Measurements from ENCODE around the gene MRPS18A.
A peak's percentile ranks its signal among the peaks of the same experiment; 100 is the strongest.

Gene MRPS18A

GRCh38 chr6:43681303-43681702, 6.3 kb downstream of the MRPS18A start:
- peaks cover 39 to 50% of the 10 kb centered on the region in 2 donors for H3K4me1 ChIP-seq (ENCODE audit: control insufficient read depth in 1 of 2, insufficient read depth in 2 of 2, low read length in 2 of 2)

GRCh38 chr6:43680308-43681200, 7.0 kb downstream of the MRPS18A start:
- H3K36me3 ChIP-seq (ENCODE audit: control insufficient read depth in 1 of 2, insufficient read depth in 2 of 2, low read length in 2 of 2), result peaks cover 31 to 58% of the 10 kb centered on the region in 2 donors

More at GRCh38 chr6:43681303-43681702, 6.3 kb downstream of the MRPS18A start:
- Histone ChIP-seq H3K27ac (ENCODE audit: low read depth, low read length) (no peak overlapping the region), H3K27me3 (ENCODE audit: control insufficient read depth in 1 of 2, insufficient read depth in 2 of 2, low read length in 2 of 2) (no peaks in the 10 kb centered on the region), H3K9me3 (ENCODE audit: control insufficient read depth in 1 of 2, low read length in 2 of 2) (no peaks in the 10 kb centered on the region), H3K9ac (ENCODE audit: low read depth in 1 of 2, low read length in 2 of 2) (no peak overlapping the region), H3K36me3 (ENCODE audit: control insufficient read depth in 1 of 2, insufficient read depth in 2 of 2, low read length in 2 of 2) (peaks cover 26 to 51% of the 10 kb centered on the region in 2 donors), H3K4me3 (ENCODE audit: low read depth in 1 of 2, low read length in 2 of 2) (peak overlapping the region in 1 of 2 donors; percentile 19)

GRCh38 chr6:43679057-43679456, 8.5 kb downstream of the MRPS18A start:
- Histone ChIP-seq H3K27ac (ENCODE audit: low read depth, low read length) (no peak overlapping the region), H3K4me1 (ENCODE audit: control insufficient read depth in 1 of 2, insufficient read depth in 2 of 2, low read length in 2 of 2) (peaks cover 25 to 32% of the 10 kb centered on the region in 2 donors), H3K9me3 (ENCODE audit: control insufficient read depth in 1 of 2, low read length in 2 of 2) (no peaks in the 10 kb centered on the region), H3K27me3 (ENCODE audit: control insufficient read depth in 1 of 2, insufficient read depth in 2 of 2, low read length in 2 of 2) (no peaks in the 10 kb centered on the region), H3K4me3 (ENCODE audit: low read depth in 1 of 2, low read length in 2 of 2) (no peak overlapping the region), H3K36me3 (ENCODE audit: control insufficient read depth in 1 of 2, insufficient read depth in 2 of 2, low read length in 2 of 2) (peaks cover 45 to 70% of the 10 kb centered on the region in 2 donors), H3K9ac (ENCODE audit: low read depth in 1 of 2, low read length in 2 of 2) (no peak overlapping the region)

More at GRCh38 chr6:43680308-43681200, 7.0 kb downstream of the MRPS18A start:
- Histone ChIP-seq H3K27me3 (ENCODE audit: control insufficient read depth in 1 of 2, insufficient read depth in 2 of 2, low read length in 2 of 2) (no peaks in the 10 kb centered on the region), H3K4me1 (ENCODE audit: control insufficient read depth in 1 of 2, insufficient read depth in 2 of 2, low read length in 2 of 2) (peaks cover 34 to 45% of the 10 kb centered on the region in 2 donors), H3K9ac (ENCODE audit: low read depth in 1 of 2, low read length in 2 of 2) (no peak overlapping the region), H3K9me3 (ENCODE audit: control insufficient read depth in 1 of 2, low read length in 2 of 2) (no peaks in the 10 kb centered on the region), H3K4me3 (ENCODE audit: low read depth in 1 of 2, low read length in 2 of 2) (no peak overlapping the region), H3K27ac (ENCODE audit: low read depth, low read length) (no peak overlapping the region)

GRCh38 chr6:43678341-43678740, 9.2 kb downstream of the MRPS18A start:
- no peak overlapping the region for H3K9ac ChIP-seq (ENCODE audit: low read depth in 1 of 2, low read length in 2 of 2)
- no peak overlapping the region for H3K4me3 ChIP-seq (ENCODE audit: low read depth in 1 of 2, low read length in 2 of 2)
- H3K27ac ChIP-seq (ENCODE audit: low read depth, low read length), result no peak overlapping the region
- H3K4me1 ChIP-seq (ENCODE audit: control insufficient read depth in 1 of 2, insufficient read depth in 2 of 2, low read length in 2 of 2), result peaks cover 20 to 26% of the 10 kb centered on the region in 2 donors
- peaks cover 52 to 74% of the 10 kb centered on the region in 2 donors for H3K36me3 ChIP-seq (ENCODE audit: control insufficient read depth in 1 of 2, insufficient read depth in 2 of 2, low read length in 2 of 2)
- no peaks in the 10 kb centered on the region for H3K9me3 ChIP-seq (ENCODE audit: control insufficient read depth in 1 of 2, low read length in 2 of 2)
- no peaks in the 10 kb centered on the region for H3K27me3 ChIP-seq (ENCODE audit: control insufficient read depth in 1 of 2, insufficient read depth in 2 of 2, low read length in 2 of 2)

GRCh38 chr6:43677759-43678158, 9.8 kb downstream of the MRPS18A start:
- Histone ChIP-seq H3K27me3 (ENCODE audit: control insufficient read depth in 1 of 2, insufficient read depth in 2 of 2, low read length in 2 of 2) (no peaks in the 10 kb centered on the region), H3K36me3 (ENCODE audit: control insufficient read depth in 1 of 2, insufficient read depth in 2 of 2, low read length in 2 of 2) (peaks cover 54 to 77% of the 10 kb centered on the region in 2 donors), H3K4me3 (ENCODE audit: low read depth in 1 of 2, low read length in 2 of 2) (no peak overlapping the region), H3K27ac (ENCODE audit: low read depth, low read length) (no peak overlapping the region), H3K9me3 (ENCODE audit: control insufficient read depth in 1 of 2, low read length in 2 of 2) (no peaks in the 10 kb centered on the region), H3K4me1 (ENCODE audit: control insufficient read depth in 1 of 2, insufficient read depth in 2 of 2, low read length in 2 of 2) (peaks cover 20% of the 10 kb centered on the region in 2 donors), H3K9ac (ENCODE audit: low read depth in 1 of 2, low read length in 2 of 2) (no peak overlapping the region)

- Histone ChIP-seq H3K4me3 (ENCODE audit: low read depth in 1 of 2, low read length in 2 of 2) (no peak overlapping the region), H3K9me3 (ENCODE audit: control insufficient read depth in 1 of 2, low read length in 2 of 2) (no peaks in the 10 kb centered on the region), H3K27ac (ENCODE audit: low read depth, low read length) (no peak overlapping the region), H3K27me3 (ENCODE audit: control insufficient read depth in 1 of 2, insufficient read depth in 2 of 2, low read length in 2 of 2) (no peaks in the 10 kb centered on the region), H3K36me3 (ENCODE audit: control insufficient read depth in 1 of 2, insufficient read depth in 2 of 2, low read length in 2 of 2) (peaks cover 55 to 79% of the 10 kb centered on the region in 2 donors), H3K9ac (ENCODE audit: low read depth in 1 of 2, low read length in 2 of 2) (no peak overlapping the region), H3K4me1 (ENCODE audit: control insufficient read depth in 1 of 2, insufficient read depth in 2 of 2, low read length in 2 of 2) (peaks cover 13 to 14% of the 10 kb centered on the region in 2 donors)
Measured at GRCh38 chr6:43676962-43677606, 10.5 kb downstream of the MRPS18A start.

GRCh38 chr6:43674921-43675320, 12.7 kb downstream of the MRPS18A start:
- Histone ChIP-seq H3K4me1 (ENCODE audit: control insufficient read depth in 1 of 2, insufficient read depth in 2 of 2, low read length in 2 of 2) (peaks cover 0 to 4% of the 10 kb centered on the region in 2 donors), H3K9ac (ENCODE audit: low read depth in 1 of 2, low read length in 2 of 2) (no peak overlapping the region), H3K27ac (ENCODE audit: low read depth, low read length) (no peak overlapping the region), H3K9me3 (ENCODE audit: control insufficient read depth in 1 of 2, low read length in 2 of 2) (no peaks in the 10 kb centered on the region), H3K4me3 (ENCODE audit: low read depth in 1 of 2, low read length in 2 of 2) (no peak overlapping the region), H3K27me3 (ENCODE audit: control insufficient read depth in 1 of 2, insufficient read depth in 2 of 2, low read length in 2 of 2) (no peaks in the 10 kb centered on the region), H3K36me3 (ENCODE audit: control insufficient read depth in 1 of 2, insufficient read depth in 2 of 2, low read length in 2 of 2) (peaks cover 69 to 88% of the 10 kb centered on the region in 2 donors)

GRCh38 chr6:43674291-43674690, 13.3 kb downstream of the MRPS18A start:
- Histone ChIP-seq H3K4me1 (ENCODE audit: control insufficient read depth in 1 of 2, insufficient read depth in 2 of 2, low read length in 2 of 2) (peaks cover 0 to 10% of the 10 kb centered on the region in 2 donors), H3K9ac (ENCODE audit: low read depth in 1 of 2, low read length in 2 of 2) (no peak overlapping the region), H3K4me3 (ENCODE audit: low read depth in 1 of 2, low read length in 2 of 2) (no peak overlapping the region), H3K36me3 (ENCODE audit: control insufficient read depth in 1 of 2, insufficient read depth in 2 of 2, low read length in 2 of 2) (peaks cover 67 to 83% of the 10 kb centered on the region in 2 donors), H3K9me3 (ENCODE audit: control insufficient read depth in 1 of 2, low read length in 2 of 2) (no peaks in the 10 kb centered on the region), H3K27me3 (ENCODE audit: control insufficient read depth in 1 of 2, insufficient read depth in 2 of 2, low read length in 2 of 2) (no peaks in the 10 kb centered on the region), H3K27ac (ENCODE audit: low read depth, low read length) (no peak overlapping the region)

GRCh38 chr6:43673444-43674084, 14.0 kb downstream of the MRPS18A start:
- H3K4me1 ChIP-seq (ENCODE audit: control insufficient read depth in 1 of 2, insufficient read depth in 2 of 2, low read length in 2 of 2), result peaks cover 4 to 16% of the 10 kb centered on the region in 2 donors
- no peaks in the 10 kb centered on the region for H3K9me3 ChIP-seq (ENCODE audit: control insufficient read depth in 1 of 2, low read length in 2 of 2)
- no peak overlapping the region for H3K4me3 ChIP-seq (ENCODE audit: low read depth in 1 of 2, low read length in 2 of 2)
- no peak overlapping the region for H3K9ac ChIP-seq (ENCODE audit: low read depth in 1 of 2, low read length in 2 of 2)
- no peaks in the 10 kb centered on the region for H3K27me3 ChIP-seq (ENCODE audit: control insufficient read depth in 1 of 2, insufficient read depth in 2 of 2, low read length in 2 of 2)
- H3K36me3 ChIP-seq (ENCODE audit: control insufficient read depth in 1 of 2, insufficient read depth in 2 of 2, low read length in 2 of 2), result peaks cover 67 to 76% of the 10 kb centered on the region in 2 donors
- no peak overlapping the region for H3K27ac ChIP-seq (ENCODE audit: low read depth, low read length)

All from duodenal mucosa (tissue), 2 donors.